ENCODE measurements around the gene PSMA4.

- no peak for TF ChIP-seq GATA2 (IDR thresholded peaks at IDR 0.05; ENCODE audit: low read depth, low read length)
- TF ChIP-seq GATA3 (IDR thresholded peaks at IDR 0.05; ENCODE audit: low read depth, low read length) = no peak
Observed at GRCh38 chr15:78598348-78598747, 58.1 kb downstream of the PSMA4 start.
